ENCODE results near the gene TELO2.
A peak's percentile ranks its signal among the peaks of the same experiment; 100 is the strongest.
"Not testable (repeated sequence)": the region's sequence is repeated elsewhere in the genome, so short reads cannot be mapped to it uniquely, and the experiment has no call there.

Gene TELO2

GRCh38 chr16:1475552-1476114 lies 17.5 kb upstream of the TELO2 start:
- TF ChIP-seq, protein P1, sequence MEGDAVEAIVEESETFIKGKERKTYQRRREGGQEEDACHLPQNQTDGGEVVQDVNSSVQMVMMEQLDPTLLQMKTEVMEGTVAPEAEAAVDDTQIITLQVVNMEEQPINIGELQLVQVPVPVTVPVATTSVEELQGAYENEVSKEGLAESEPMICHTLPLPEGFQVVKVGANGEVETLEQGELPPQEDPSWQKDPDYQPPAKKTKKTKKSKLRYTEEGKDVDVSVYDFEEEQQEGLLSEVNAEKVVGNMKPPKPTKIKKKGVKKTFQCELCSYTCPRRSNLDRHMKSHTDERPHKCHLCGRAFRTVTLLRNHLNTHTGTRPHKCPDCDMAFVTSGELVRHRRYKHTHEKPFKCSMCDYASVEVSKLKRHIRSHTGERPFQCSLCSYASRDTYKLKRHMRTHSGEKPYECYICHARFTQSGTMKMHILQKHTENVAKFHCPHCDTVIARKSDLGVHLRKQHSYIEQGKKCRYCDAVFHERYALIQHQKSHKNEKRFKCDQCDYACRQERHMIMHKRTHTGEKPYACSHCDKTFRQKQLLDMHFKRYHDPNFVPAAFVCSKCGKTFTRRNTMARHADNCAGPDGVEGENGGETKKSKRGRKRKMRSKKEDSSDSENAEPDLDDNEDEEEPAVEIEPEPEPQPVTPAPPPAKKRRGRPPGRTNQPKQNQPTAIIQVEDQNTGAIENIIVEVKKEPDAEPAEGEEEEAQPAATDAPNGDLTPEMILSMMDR (IDR thresholded peaks at IDR 0.05; ENCODE audit: control insufficient read depth, extremely low read depth, insufficient read depth): no peak
- peak overlapping the region; percentile 89 for H3K4me3 ChIP-seq (ENCODE audit: low read depth, low read length)
- no peak for DNase-seq (ENCODE audit: low read depth)

DNA sequence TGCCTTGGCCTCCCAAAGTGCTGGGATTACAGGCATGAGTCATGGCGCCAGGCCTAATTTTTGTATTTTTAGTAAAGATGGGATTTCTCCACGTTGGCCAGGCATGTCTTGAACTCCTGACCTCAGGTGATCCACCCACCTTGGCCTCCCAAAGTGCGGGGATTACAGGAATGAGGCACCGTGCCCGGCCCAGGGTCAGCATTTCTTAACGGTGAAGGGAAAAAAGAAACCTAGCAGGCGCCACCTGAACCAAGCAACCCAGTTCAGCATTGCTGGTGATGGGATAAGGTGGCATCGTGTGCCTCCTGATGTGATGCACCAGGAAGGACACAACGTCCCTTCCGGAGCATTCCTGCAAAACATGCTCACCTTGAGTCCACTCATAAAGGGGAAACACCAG lies 16.1 kb upstream of the TELO2 start:
- no peak overlapping the region for H3K4me3 ChIP-seq (ENCODE audit: low read depth, low read length)
- TF ChIP-seq, protein P1 (IDR thresholded peaks at IDR 0.05; ENCODE audit: control insufficient read depth, extremely low read depth, insufficient read depth): no peak
- DNase-seq (ENCODE audit: low read depth): no peak

DNA sequence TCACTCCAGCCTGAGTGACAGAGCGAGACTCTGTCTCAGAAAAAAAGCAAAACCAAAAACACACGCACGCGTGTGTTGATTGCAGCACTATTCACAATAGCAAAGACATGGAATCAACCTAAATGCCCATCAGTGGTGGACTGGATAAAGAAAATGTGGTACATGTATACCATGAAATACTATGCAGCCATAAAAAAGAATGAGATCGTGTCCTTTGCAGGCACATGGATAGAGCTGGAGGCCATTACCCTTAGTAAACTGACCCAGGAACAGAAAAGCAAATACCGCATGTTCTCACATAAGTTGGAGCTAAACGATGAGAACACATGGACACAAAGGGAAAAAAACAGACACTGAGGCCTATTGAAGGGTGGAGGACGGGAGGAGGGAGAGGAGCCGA lies 14.2 kb upstream of the TELO2 start:
- H3K4me3 ChIP-seq (ENCODE audit: low read depth, low read length); DNase-seq (ENCODE audit: low read depth): not testable (repeated sequence)

- DNase-seq (ENCODE audit: low read depth): no peak
- TF ChIP-seq, protein P1 (IDR thresholded peaks at IDR 0.05; ENCODE audit: control insufficient read depth, extremely low read depth, insufficient read depth): no peak
- no peak overlapping the region for H3K4me3 ChIP-seq (ENCODE audit: low read depth, low read length)
Observed at GRCh38 chr16:1481906-1482835, 11.0 kb upstream of the TELO2 start.

DNA sequence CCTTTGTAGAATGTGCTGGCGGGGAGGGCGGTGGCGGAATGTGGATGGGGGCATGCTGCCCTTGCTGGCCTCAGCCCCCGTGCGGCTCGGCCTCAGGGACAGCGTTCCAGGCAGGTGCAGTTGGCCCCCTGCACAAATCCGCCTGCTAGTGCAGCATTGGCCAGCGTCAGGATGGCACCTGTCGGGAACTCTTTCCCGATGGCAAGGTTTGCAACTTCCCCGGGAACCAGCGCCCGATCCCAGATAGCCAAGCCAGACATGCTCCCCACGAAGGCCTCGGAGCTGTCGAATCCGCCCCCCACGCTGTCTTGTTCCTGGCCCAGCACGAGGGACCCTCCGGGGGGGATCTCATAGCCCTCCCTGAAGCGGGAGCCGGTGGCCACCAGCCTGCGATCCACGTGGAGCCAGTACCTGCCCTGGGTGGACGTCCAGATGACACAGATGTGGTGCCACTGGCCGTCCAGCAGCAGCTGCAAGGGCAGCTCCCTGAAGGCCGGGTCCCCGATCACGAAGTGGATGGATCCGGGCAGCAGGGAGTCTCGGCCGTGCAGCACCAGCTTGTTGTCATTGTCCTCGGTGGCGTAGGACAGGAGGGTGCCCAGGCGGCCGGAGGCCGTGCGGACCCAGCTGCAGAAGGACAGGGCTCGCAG lies 7.2 kb upstream of the TELO2 start:
- no peak for DNase-seq (ENCODE audit: low read depth)
- no peak overlapping the region for H3K4me3 ChIP-seq (ENCODE audit: low read depth, low read length)
- TF ChIP-seq, protein P1 (IDR thresholded peaks at IDR 0.05; ENCODE audit: control insufficient read depth, extremely low read depth, insufficient read depth): no peak

DNA sequence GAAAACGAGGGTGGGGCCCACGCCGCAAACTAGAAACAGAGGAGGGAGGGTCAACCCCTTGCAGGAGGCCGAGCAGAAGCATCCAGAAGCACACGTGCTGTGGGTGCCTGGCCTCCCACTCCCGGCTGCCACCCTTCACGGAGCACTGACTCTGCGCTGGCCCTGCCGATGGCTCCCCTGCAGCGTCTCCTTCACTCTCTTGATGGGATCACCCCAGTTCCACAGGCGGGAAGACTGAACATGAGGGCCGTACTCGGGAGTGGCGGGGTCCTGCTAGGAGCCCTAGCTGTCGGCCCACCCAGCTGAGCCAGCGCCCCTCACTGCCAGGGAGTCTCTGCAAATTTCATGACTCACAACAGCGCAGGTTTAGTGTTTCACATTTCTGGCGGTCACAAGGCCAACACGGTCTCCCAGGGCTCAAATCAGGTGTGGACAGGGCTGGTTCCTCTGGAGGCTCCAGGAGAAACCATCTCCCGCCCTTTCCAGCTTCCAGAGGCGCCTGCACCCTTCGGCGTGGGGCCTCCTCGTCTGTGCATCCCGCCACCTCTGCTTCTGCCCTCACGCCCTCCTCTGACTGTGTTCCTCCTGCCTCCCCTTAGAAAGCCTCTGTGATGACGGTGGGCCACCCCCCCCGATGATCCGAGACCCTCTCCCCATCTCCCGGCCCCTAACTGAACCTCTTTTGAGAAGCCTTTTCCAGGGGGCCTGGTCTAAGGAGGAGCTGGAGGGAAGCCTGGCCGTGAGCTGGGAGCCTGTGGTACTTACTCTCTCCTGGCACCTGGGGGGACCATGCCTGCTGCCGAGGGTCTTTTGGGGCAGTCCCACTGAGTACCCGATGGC lies 6.4 kb upstream of the TELO2 start:
- H3K4me3 ChIP-seq (ENCODE audit: low read depth, low read length): no peak overlapping the region
- no peak for DNase-seq (ENCODE audit: low read depth)
- TF ChIP-seq, protein P1 (IDR thresholded peaks at IDR 0.05; ENCODE audit: control insufficient read depth, extremely low read depth, insufficient read depth): no peak

Data from LNCaP clone FGC (cell line).